HG02588 (cell line): ENCODE data around the gene POM121L2.

Experiments used
- ATAC-seq: cut with Tn5 transposase; IDR thresholded peaks from one replicate; pipeline ENCODE4 v1.9.1; 2021; ENCODE audit warnings: mild to moderate bottlenecking, moderate library complexity; ENCODE audit not compliant: unreplicated experiment

Gene POM121L2

GRCh38 chr6:27312146-27312949 is at the start of gene POM121L2:
TSS of gene POM121L2 (minus strand) at chr6:27312273. CDS start at chr6:27312170, 103 bp downstream.
- ATAC-seq, result no peak

GRCh38 chr6:27359231-27359630 is 47.2 kb upstream of the POM121L2 start:
- ATAC-seq, result no peak

GRCh38 chr6:27358786-27359185 is 46.7 kb upstream of the POM121L2 start:
- no peak for ATAC-seq

- no peak for ATAC-seq
These were observed 40.8 kb upstream of the POM121L2 start for GRCh38 chr6:27352850-27353249.

- no peak for ATAC-seq
These were observed 22.1 kb upstream of the POM121L2 start for GRCh38 chr6:27334141-27334540.

GRCh38 chr6:27333642-27334040 is 21.6 kb upstream of the POM121L2 start:
- ATAC-seq, result no peak

GRCh38 chr6:27332692-27333641 is 20.9 kb upstream of the POM121L2 start:
- ATAC-seq, result no peak

- no peak for ATAC-seq
These were observed 15.1 kb upstream of the POM121L2 start for GRCh38 chr6:27327023-27327738.

GRCh38 chr6:27321901-27322300 is 9.8 kb upstream of the POM121L2 start:
- ATAC-seq, result no peak

GRCh38 chr6:27321370-27321769 is 9.3 kb upstream of the POM121L2 start:
- ATAC-seq, result no peak

- no peak for ATAC-seq
These were observed 6.9 kb upstream of the POM121L2 start for GRCh38 chr6:27318973-27319372.

- ATAC-seq, result no peak
These were observed 2.0 kb upstream of the POM121L2 start for GRCh38 chr6:27314046-27314445.

GRCh38 chr6:27312950-27313271 is 838 bp upstream of the POM121L2 start:
- ATAC-seq, result no peak

- no peak for ATAC-seq
These were observed 297 bp downstream of the POM121L2 start for GRCh38 chr6:27311806-27312145.

- ATAC-seq, result no peak
These were observed 8.3 kb downstream of the POM121L2 start for GRCh38 chr6:27303613-27304272.

- no peak for ATAC-seq
These were observed 14.0 kb downstream of the POM121L2 start for GRCh38 chr6:27297857-27298730.

GRCh38 chr6:27297484-27297856 is 14.6 kb downstream of the POM121L2 start:
- ATAC-seq, result no peak

GRCh38 chr6:27296106-27296783 is 15.8 kb downstream of the POM121L2 start:
- no peak for ATAC-seq

- ATAC-seq, result no peak
These were observed 16.6 kb downstream of the POM121L2 start for GRCh38 chr6:27295301-27296079.
